Caki2 (cell line): ENCODE measurements around the gene PIERCE2. TPM values are rescaled to one million over a fixed set of nuclear protein-coding genes. Genes with fewer than 3 reads are reported as not detected.
A peak's percentile ranks its signal among the peaks of the same experiment; 100 is the strongest.
"Not testable (repeated sequence)": the region's sequence is repeated elsewhere in the genome, so short reads cannot be mapped to it uniquely, and the experiment has no call there.

Experiments used
- DNase-seq: peaks from one replicate; pipeline ENCODE4 v3.0.0-alpha.2; 2015; ENCODE audit warnings: low read depth
- in situ Hi-C: cut with HindIII; loops from 2 replicates; pipeline ENCODE4 v1.10.0; 2016; ENCODE audit warnings: low sequenced_read_pairs, low pct_unique_long_range_greater_than_20kb, mixed read lengths
- total RNA-seq: library from RNA; depleted of rRNA; stranded (reverse); fragments of >200 nt; shearing (Covaris generic); gene quantifications from 2 replicates; pipeline ENCODE4 v1.2.3, GENCODE V29; 2014; ENCODE audit warnings: low replicate concordance; rRNA removed

Gene PIERCE2
- total RNA-seq, 1 experiment from 2014 or later = 8.6 TPM

GRCh38 chr15:55417678-55418077 is 9.4 kb downstream of the PIERCE2 start:
- DNase-seq, in situ Hi-C loops: not testable (repeated sequence)

- in situ Hi-C loops = no loop called here
- no peak for DNase-seq
Measured at GRCh38 chr15:55420171-55420866, 12.0 kb downstream of the PIERCE2 start.

DNA sequence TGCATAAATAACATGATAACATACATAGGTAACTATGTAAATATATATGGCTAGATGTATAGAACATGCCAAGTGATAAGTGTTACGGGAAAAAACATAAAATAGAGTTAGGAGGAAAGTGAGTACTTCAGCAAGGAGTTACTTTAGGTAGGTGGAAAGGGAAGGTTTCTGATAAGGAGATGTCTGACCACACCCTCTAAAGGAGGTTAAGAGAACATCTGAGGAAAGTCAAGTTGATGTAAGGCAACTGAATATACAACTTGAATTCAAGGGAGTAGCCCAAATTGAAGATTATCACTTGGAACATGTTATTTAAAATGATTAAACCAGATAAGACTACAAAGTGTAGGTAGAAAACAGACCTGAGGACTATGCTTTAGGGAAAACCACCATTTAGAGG is 13.8 kb downstream of the PIERCE2 start:
- in situ Hi-C loops = no loop called here
- DNase-seq = no peak

DNA sequence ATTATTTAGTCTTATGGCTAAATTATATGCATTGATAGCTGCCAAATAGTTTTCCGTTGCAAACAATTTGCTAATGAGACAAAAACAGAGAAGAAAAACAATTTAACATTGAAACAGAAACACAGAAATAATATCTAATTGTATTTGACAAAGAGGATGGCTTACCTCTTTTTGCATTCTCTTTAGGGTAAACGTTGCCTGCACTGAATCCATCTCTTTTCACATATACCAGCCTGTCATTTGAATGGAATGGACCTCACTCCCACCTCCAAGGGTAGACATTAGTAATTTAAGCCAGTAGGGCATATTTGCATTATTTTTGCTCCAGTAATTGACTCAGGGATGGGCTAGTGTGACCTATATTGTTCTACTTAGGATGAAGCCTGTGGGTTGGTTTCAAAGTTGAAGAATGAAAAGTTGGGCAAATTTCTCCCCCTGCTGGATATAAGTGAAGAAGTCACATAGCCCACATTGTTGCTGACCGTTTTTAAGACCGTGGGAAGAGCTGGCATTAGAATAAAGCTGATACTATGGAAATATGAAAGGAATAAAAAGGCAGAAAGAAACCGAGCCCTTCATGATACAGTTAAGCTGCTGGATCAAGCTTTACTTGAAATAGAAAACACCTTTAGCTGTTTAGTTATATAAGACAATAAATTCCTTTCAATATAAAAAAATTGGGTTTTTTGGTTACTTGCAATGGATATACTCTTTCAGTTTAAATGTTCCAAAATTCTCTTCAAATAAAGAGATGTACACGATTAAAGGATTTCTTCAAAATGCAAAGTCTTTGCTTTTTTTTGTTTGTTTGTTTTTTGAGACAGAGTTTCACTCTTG is 26.9 kb downstream of the PIERCE2 start:
- in situ Hi-C loops = no loop called here
- DNase-seq = peak; percentile 48

DNA sequence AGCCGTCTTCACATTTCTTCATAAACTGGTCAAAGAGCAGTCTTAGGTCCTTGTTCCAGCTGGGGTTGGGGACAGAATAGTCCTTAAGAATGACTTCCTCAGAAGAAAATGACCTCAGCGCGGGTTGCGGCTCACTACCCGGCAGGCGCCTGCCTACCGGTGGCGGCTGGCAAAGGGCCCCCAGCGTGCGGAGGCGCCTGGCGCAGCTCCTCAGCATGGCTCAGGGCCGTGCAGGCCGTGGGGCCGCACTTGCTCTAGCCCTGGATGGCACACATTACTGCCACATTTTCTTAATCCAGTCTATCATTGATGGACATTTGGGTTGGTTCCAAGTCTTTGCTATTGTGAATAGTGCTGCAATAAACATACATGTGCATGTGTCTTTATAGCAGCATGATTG is 34.8 kb downstream of the PIERCE2 start:
- DNase-seq, in situ Hi-C loops: not testable (repeated sequence)

- DNase-seq, in situ Hi-C loops: not testable (repeated sequence)
Measured at GRCh38 chr15:55445936-55446335, 37.6 kb downstream of the PIERCE2 start.

GRCh38 chr15:55446379-55447029 is 38.2 kb downstream of the PIERCE2 start:
- in situ Hi-C loops, DNase-seq: not testable (repeated sequence)

DNA sequence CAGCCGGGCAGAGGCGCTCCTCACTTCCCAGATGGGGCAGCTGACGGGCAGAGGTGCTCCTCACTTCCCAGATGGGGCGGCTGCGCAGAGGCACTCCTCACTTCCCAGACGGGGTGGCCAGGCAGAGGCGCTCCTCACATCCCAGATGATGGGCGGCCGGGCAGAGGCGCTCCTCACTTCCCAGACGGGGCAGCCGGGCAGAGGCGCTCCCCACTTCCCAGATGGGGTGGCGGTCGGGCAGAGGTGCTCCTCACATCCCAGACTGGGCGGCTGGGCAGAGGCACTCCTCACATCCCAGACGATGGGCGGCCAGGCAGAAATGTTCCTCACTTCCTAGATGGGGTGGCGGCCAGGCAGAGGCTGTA is 38.7 kb downstream of the PIERCE2 start:
- in situ Hi-C loops, DNase-seq: not testable (repeated sequence)

DNA sequence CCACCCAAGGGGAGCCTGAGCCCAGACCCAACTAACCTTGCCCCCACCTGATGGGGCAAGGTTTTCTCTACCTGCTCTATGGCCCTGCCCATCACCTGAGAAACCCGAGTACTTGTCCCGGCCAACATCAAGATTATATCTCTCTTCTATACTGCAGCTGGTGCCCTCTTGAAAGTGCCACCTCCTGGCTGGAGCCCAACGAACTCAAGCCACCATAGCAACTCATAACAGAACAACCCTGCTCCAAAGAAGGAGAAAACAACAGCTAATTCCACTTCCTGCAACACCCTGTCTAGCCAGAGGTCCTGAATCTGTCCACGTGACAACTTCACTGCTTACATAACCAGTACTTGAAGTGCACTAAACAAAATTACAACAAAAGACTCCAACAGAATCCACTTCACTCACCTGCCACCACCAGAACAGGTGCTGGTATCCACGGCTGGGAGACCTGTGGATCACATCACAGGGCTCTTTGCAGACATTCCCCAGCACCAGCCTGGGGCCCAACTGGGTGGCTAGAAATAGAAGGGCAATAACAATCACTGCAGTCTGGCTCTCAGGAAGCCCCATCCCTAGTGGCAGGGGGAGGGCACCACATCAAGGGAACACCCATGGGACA is 49.2 kb downstream of the PIERCE2 start:
- no peak for DNase-seq
- in situ Hi-C loops = no loop called here

DNA sequence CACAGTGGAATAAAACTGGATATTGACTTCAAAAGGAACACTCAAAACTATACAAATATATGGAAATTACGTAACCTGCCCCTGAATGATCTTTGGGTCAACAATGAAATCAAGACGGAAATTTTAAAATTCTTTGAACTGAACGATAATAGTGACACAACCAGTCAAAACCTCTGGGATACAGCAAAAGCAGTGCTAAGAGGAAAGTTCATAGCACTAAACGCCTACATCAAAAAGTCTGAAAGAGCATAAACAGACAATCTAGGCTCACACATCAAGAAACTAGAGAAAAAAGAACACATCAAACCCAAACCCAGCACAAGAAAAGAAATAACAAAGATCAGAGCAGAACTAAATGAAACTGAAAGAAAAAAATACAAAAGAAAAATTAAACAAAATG is 53.2 kb downstream of the PIERCE2 start:
- in situ Hi-C loops = no loop called here
- DNase-seq = no peak

DNA sequence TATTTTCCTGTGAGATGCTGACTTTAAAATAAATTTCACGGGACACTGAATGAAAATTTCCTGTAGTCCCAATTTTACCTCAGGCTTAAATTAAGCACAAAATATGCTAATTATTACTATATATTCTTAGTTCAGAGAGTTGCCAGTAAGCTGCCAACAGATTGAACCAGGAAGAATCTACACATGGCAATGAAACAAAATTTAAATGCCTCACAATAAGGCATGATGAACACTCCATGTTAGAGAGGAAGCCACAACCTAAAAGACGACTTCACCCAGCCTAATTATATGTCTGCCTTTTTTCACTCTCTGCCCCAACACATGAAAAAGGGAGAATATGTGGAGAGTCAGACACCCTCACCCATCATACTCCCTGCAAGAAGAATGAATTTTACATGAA is 60.0 kb downstream of the PIERCE2 start:
- in situ Hi-C loops = no loop called here
- DNase-seq = no peak

Other genes with a start within 250 kb of the PIERCE2 start
- gene RSL24D1, start 211.6 kb upstream of the PIERCE2 start, total RNA-seq = 115 and 152 TPM in 2 replicates
- 10.0 and 14.0 TPM in 2 replicates for gene RAB27A, start 118.7 kb upstream of the PIERCE2 start, total RNA-seq
- gene PIGBOS1, start 89.4 kb upstream of the PIERCE2 start, total RNA-seq = 11.4 and 23.7 TPM in 2 replicates
- gene PIGB, start 89.3 kb upstream of the PIERCE2 start, total RNA-seq = 26.0 and 28.7 TPM in 2 replicates
- gene CCPG1, start 136 bp upstream of the PIERCE2 start, total RNA-seq = 76.3 and 98.8 TPM in 2 replicates
- gene DNAAF4, start 99.7 kb downstream of the PIERCE2 start, total RNA-seq = not detected in 2 replicates
- gene PYGO1, start 179.8 kb downstream of the PIERCE2 start, total RNA-seq = 0.96 and 1.9 TPM in 2 replicates